Hematopoietic multipotent progenitor cell treated with erythropoietin and hydrocortisone succinate and interleukin-3 and kit ligand, for 8 days (in vitro differentiated cells): ENCODE measurements around the gene ADAMTS17.

Experiments
- DNase-seq: peaks from one replicate; pipeline ENCODE4 v3.0.0-alpha.2; 2015

ADAMTS17 gene

GRCh38 chr15:100166313-100166712 is 175.5 kb downstream of the ADAMTS17 start:
- no peak for DNase-seq

GRCh38 chr15:100163961-100164360 is 177.8 kb downstream of the ADAMTS17 start:
- no peak for DNase-seq

- DNase-seq, result no peak
Observed at GRCh38 chr15:100160953-100161352, 180.8 kb downstream of the ADAMTS17 start.

- no peak for DNase-seq
Observed at GRCh38 chr15:100159436-100159835, 182.3 kb downstream of the ADAMTS17 start.

- no peak for DNase-seq
Observed at GRCh38 chr15:100158356-100158755, 183.4 kb downstream of the ADAMTS17 start.

- DNase-seq, result no peak
Observed at GRCh38 chr15:100156201-100156600, 185.6 kb downstream of the ADAMTS17 start.

GRCh38 chr15:100154338-100154737 is 187.4 kb downstream of the ADAMTS17 start:
- DNase-seq, result no peak

GRCh38 chr15:100152463-100152862 is 189.3 kb downstream of the ADAMTS17 start:
- no peak for DNase-seq

GRCh38 chr15:100150906-100151305 is 190.9 kb downstream of the ADAMTS17 start:
- DNase-seq, result no peak

- no peak for DNase-seq
Observed at GRCh38 chr15:100147828-100148227, 193.9 kb downstream of the ADAMTS17 start.

- no peak for DNase-seq
Observed at GRCh38 chr15:100143378-100143777, 198.4 kb downstream of the ADAMTS17 start.

GRCh38 chr15:100141311-100142001 is 200.3 kb downstream of the ADAMTS17 start:
- DNase-seq, result no peak

GRCh38 chr15:100140527-100141308 is 201.1 kb downstream of the ADAMTS17 start:
- DNase-seq, result no peak

GRCh38 chr15:100134586-100134985 is 207.2 kb downstream of the ADAMTS17 start:
- no peak for DNase-seq

- DNase-seq, result no peak
Observed at GRCh38 chr15:100134089-100134583, 207.6 kb downstream of the ADAMTS17 start.

GRCh38 chr15:100133001-100133400 is 208.8 kb downstream of the ADAMTS17 start:
- no peak for DNase-seq

GRCh38 chr15:100132309-100132708 is 209.5 kb downstream of the ADAMTS17 start:
- DNase-seq, result no peak

- DNase-seq, result no peak
Observed at GRCh38 chr15:100131321-100132224, 210.2 kb downstream of the ADAMTS17 start.

GRCh38 chr15:100129677-100130076 is 212.1 kb downstream of the ADAMTS17 start:
- no peak for DNase-seq

- DNase-seq, result no peak
Observed at GRCh38 chr15:100125401-100126191, 216.2 kb downstream of the ADAMTS17 start.

- no peak for DNase-seq
Observed at GRCh38 chr15:100124936-100125335, 216.8 kb downstream of the ADAMTS17 start.

GRCh38 chr15:100124361-100124760 is 217.4 kb downstream of the ADAMTS17 start:
- no peak for DNase-seq
